Heart left ventricle (tissue), 16 donors: ENCODE data around the gene UVRAG. TPM values are rescaled to one million over a fixed set of nuclear protein-coding genes. Genes with fewer than 3 reads are reported as not detected.
A peak's percentile ranks its signal among the peaks of the same experiment; 100 is the strongest.

Experiments used
- ATAC-seq, 4 donors: fragments of 200-7000 bp; cut with Tn5 transposase; one replicate each; pipeline ENCODE4 v1.9.1; 2020 to 2022; ENCODE audit warnings: moderate library complexity in 4 of 4, mild to moderate bottlenecking in 3 of 4, moderate number of reproducible peaks in 1 of 4
- DNase-seq, 5 donors: peaks; one replicate each; pipeline ENCODE4 v3.0.0-alpha.2; 2020
- H3K27ac ChIP-seq, 12 donors: fragments of 200-600 bp; sonication (generic) in 4 of 12; one replicate each; pipeline versions ENCODE4 v1.5.0 to v1.8.0; 2016 to 2022; ENCODE audit warnings: mild to moderate bottlenecking in 2 of 12
- H3K27me3 ChIP-seq, 9 donors: fragments of 200-600 bp; sonication (generic) in 2 of 9; one replicate each; pipeline versions ENCODE4 v1.5.1 to v1.8.0; 2016 to 2022; ENCODE audit warnings: mild to moderate bottlenecking in 3 of 9
- H3K36me3 ChIP-seq, 9 donors: fragments of 200-600 bp; sonication (generic) in 2 of 9; one replicate each; pipeline versions ENCODE4 v1.5.0 to v1.8.0; 2018 to 2022; ENCODE audit warnings: mild to moderate bottlenecking in 2 of 9
- H3K4me1 ChIP-seq, 12 donors: fragments of 200-600 bp; sonication (generic) in 4 of 12; one replicate each; pipeline versions ENCODE4 v1.5.0 to v1.8.0; 2016 to 2022; ENCODE audit warnings: mild to moderate bottlenecking in 3 of 12
- H3K4me3 ChIP-seq, 12 donors: fragments of 200-600 bp; sonication (generic) in 4 of 12; one replicate each; pipeline versions ENCODE4 v1.5.0 to v1.8.0; 2017 to 2022; ENCODE audit warnings: mild to moderate bottlenecking in 9 of 12, moderate library complexity in 4 of 12
- H3K9me3 ChIP-seq, 12 donors: fragments of 200-600 bp; sonication (generic) in 4 of 12; one replicate each; pipeline versions ENCODE4 v1.5.0 to v1.8.0; 2016 to 2022; ENCODE audit warnings: mild to moderate bottlenecking in 1 of 12
- CTCF ChIP-seq, 12 donors: fragments of 200-600 bp; sonication (generic) in 4 of 12; IDR thresholded peaks; one replicate each; pipeline versions ENCODE4 v1.5.0 to v1.8.0; 2018 to 2022; ENCODE audit warnings: antibody characterized with exemption in 12 of 12, mild to moderate bottlenecking in 5 of 12
- POLR2A ChIP-seq, 2 donors: fragments of 450-650 bp; IDR thresholded peaks; one replicate each; pipeline ENCODE4 v1.6.1; 2017; ENCODE audit warnings: antibody characterized with exemption in 2 of 2, mild to moderate bottlenecking in 2 of 2, moderate library complexity in 2 of 2
- WGBS, 4 donors: extraction: QIAGEN DNeasy Blood & Tissue Kit in 2 of 4; methylation state at CpG; one replicate each; pipeline versions ENCODE4 v1.1.5 to v1.1.7; 2013 to 2018; 5-methylcytosine and 5-hydroxymethylcytosine counted together
- intact Hi-C, 10 donors: fragments of 100-400 bp; cut with DNase I; formaldehyde crosslinking; loops; one replicate each; pipeline versions ENCODE4 v1.11.1 to v1.14.2; 2022
- polyA plus RNA-seq, 2 donors: library from polyadenylated mRNA; stranded (reverse); fragments of 200-250 nt; gene quantifications; one replicate each; pipeline ENCODE4 v1.2.3, GENCODE V29; 2013
- total RNA-seq, 9 donors: library from RNA; depleted of rRNA in 2 of 9; stranded (reverse); fragments of >200 nt in 2 of 9; fragmentation: NEBNext Ultra II Directional in 3 of 9; extraction: Animal tissue kit (Norgen Biotek cat#: 25700) in 3 of 9; gene quantifications; one replicate each; pipeline versions ENCODE4 v1.1.0 to v1.2.4, GENCODE V29; 2016 to 2023
- donor health status: ischemic (EF 13 %, LVEDD 7.1; RV severe dilation, severe dysfunction).
- donor health status: healthy with polysubstance abuse.
- donor health status: DM: no; HTN: yes; CAD: no.
- donor health status: DM: no; HTN: no; CAD: no.
- donor health status: ischemic (EF 25% LVEDD 6.9; RV normal size, moderate dysfunction).
- donor health status: ischemic (EF 25% LVEDD 5.7; RV mildly dilated, moderate dysfunction).
- donor health status: healthy.
- donor health status: DM: yes; HTN: yes; CAD: no.
- donor health status: ischemic (EF 35%, LVEDD 5.7; RV mildly dilated, moderate dysfunction).
- donor health status: nonischemic (EF 11% LVEDD 7.7; RV severe dilation, severe dysfunction).
- donor health status: DM: yes; HTN: yes; CAD: no.
- donor health status: PGD.
- donor health status: ischemic (EF 29% LVEDD 5.4; RV normal size, mild dysfunction).
- donor health status: nonischemic (EF 23%, LVEDD 6.1; RV moderate dilation, normal function).

UVRAG gene
- total and polyA plus RNA-seq, 11 donors = 4.5 to 22.6 (median 15.0) TPM

- no peak overlapping the region for H3K27ac ChIP-seq
- no peak for DNase-seq
- ATAC-seq = no peak
- H3K9me3 ChIP-seq = peaks cover 0 to 10% (median 0%) of the 10 kb centered on the region in 12 donors
- peaks cover 0 to 51% (median 8%) of the 10 kb centered on the region in 12 donors for H3K4me1 ChIP-seq
- no peaks in the 10 kb centered on the region for H3K36me3 ChIP-seq
- intact Hi-C loops = no loop called here
- H3K27me3 ChIP-seq = no peaks in the 10 kb centered on the region
- H3K4me3 ChIP-seq = no peak overlapping the region
- TF ChIP-seq CTCF (IDR thresholded peaks at IDR 0.05) = no peak
- TF ChIP-seq POLR2A (IDR thresholded peaks at IDR 0.05) = no peak
These were observed 211.3 kb downstream of the UVRAG start for GRCh38 chr11:76026281-76026680.

DNA sequence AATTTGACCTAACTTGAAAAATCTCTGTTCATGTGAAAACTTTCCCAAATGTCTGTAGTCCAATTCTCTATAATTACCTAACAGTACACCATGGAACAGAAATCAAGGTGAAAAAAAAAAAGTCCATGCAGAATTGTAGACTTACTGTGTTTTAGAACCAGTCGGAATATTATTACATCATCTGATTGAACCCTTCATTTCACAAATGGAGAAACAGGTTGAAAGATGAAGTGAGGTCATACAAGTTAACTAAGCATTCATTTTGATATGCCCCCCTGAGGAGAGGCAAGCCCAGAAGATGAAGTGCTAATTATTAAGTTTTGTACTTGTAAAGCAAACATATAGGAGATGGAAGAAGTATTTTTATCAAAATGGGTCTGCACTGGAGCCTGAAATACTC lies 211.9 kb downstream of the UVRAG start:
- Histone ChIP-seq H3K27me3 (no peaks in the 10 kb centered on the region), H3K36me3 (no peaks in the 10 kb centered on the region), H3K9me3 (peaks cover 0 to 8% (median 0%) of the 10 kb centered on the region in 12 donors), H3K4me3 (no peak overlapping the region), H3K4me1 (peaks cover 0 to 54% (median 9%) of the 10 kb centered on the region in 12 donors), H3K27ac (no peak overlapping the region)
- TF ChIP-seq POLR2A (IDR thresholded peaks at IDR 0.05) = no peak
- no peak for TF ChIP-seq CTCF (IDR thresholded peaks at IDR 0.05)
- DNase-seq (no peak), ATAC-seq (no peak)
- 97 to 100% (median 99%) methylated on average over 1 of the region's 1 CpG for WGBS, 4 donors
- intact Hi-C loops = no loop called here

- Histone ChIP-seq H3K9me3 (peaks cover 0 to 4% (median 0%) of the 10 kb centered on the region in 12 donors), H3K4me3 (no peak overlapping the region), H3K27ac (no peak overlapping the region), H3K36me3 (no peaks in the 10 kb centered on the region), H3K27me3 (no peaks in the 10 kb centered on the region), H3K4me1 (peaks cover 0 to 32% (median 7%) of the 10 kb centered on the region in 12 donors)
- DNase-seq (no peak), ATAC-seq (peak in 2 of 4 donors; percentile 10 to 39)
- TF ChIP-seq POLR2A (IDR thresholded peaks at IDR 0.05) = no peak
- no peak for TF ChIP-seq CTCF (IDR thresholded peaks at IDR 0.05)
- intact Hi-C loops = no loop called here
- WGBS, 4 donors = 88 to 92% (median 89%) methylated on average over 5 of the region's 5 CpGs
These were observed 215.3 kb downstream of the UVRAG start for GRCh38 chr11:76030286-76030685.

DNA sequence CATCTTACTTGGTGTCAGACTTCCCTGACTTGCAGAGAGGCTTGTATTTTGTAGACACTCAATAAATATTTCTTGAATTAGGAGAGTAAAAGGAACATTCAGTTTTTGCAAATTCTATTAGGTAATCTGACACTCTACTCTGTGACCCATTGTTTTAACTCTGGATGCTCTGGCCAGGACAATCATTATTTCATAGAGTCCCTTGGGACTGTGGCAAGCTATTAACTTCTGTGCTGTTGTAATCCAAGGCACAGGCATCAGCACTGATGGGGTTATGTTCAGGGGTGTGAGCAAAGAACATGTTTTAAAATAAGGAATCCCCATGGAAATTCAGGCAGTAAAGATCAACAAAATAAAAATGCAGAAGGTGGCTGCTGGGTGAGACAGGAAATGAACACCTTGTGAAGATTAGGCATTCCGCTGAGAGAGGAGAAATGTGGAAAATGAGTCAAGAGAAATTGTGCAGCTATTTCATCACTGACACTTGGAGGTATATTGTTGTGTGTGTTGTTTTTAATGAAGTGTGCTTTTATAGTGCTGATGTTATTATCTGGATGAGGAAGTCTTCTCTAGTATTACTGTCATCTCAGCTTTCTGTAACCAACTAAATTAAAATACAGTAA lies 216.1 kb downstream of the UVRAG start:
- intact Hi-C loops = no loop called here
- Histone ChIP-seq H3K4me3 (no peak overlapping the region), H3K36me3 (no peaks in the 10 kb centered on the region), H3K27ac (no peak overlapping the region), H3K9me3 (peaks cover 0 to 4% (median 0%) of the 10 kb centered on the region in 12 donors), H3K4me1 (peaks cover 0 to 24% (median 7%) of the 10 kb centered on the region in 12 donors), H3K27me3 (no peaks in the 10 kb centered on the region)
- DNase-seq (no peak), ATAC-seq (peak in 3 of 4 donors; percentile 39 to 53 (median 52))
- no peak for TF ChIP-seq CTCF (IDR thresholded peaks at IDR 0.05)
- no peak for TF ChIP-seq POLR2A (IDR thresholded peaks at IDR 0.05)
- 64 to 92% (median 79%) methylated on average over 1 of the region's 1 CpG for WGBS, 4 donors
